Sigmoid colon (tissue), 7 donors: ENCODE data around the gene EPRS1. TPM values are rescaled to one million over a fixed set of nuclear protein-coding genes. Genes with fewer than 3 reads are reported as not detected.

Experiments used
- DNase-seq: peaks from one replicate; pipeline ENCODE4 v3.0.0-alpha.2; 2019
- H3K27ac ChIP-seq, 4 donors: fragments of 200-600 bp; sonication (generic); one replicate each; pipeline ENCODE4 v1.5.1; 2016 to 2019; ENCODE audit warnings: mild to moderate bottlenecking in 1 of 4
- H3K27me3 ChIP-seq, 3 donors: fragments of 200-600 bp; sonication (generic); one replicate each; pipeline ENCODE4 v1.5.1; 2019; ENCODE audit warnings: mild to moderate bottlenecking in 1 of 3
- H3K36me3 ChIP-seq, 4 donors: fragments of 200-600 bp; sonication (generic); one replicate each; pipeline ENCODE4 v1.5.1; 2016 to 2019
- H3K4me1 ChIP-seq, 4 donors: fragments of 200-600 bp; sonication (generic); one replicate each; pipeline ENCODE4 v1.5.1; 2017 to 2019
- H3K4me3 ChIP-seq, 4 donors: fragments of 200-600 bp; sonication (generic); one replicate each; pipeline ENCODE4 v1.5.1; 2017 to 2019; ENCODE audit warnings: mild to moderate bottlenecking in 2 of 4, moderate library complexity in 1 of 4
- H3K9me3 ChIP-seq, 4 donors: fragments of 200-600 bp in 3 of 4; sonication (generic) in 3 of 4; one replicate each; pipeline versions ENCODE4 v1.5.1 to v1.6.1; 2013 to 2019
- CTCF ChIP-seq, 4 experiments: fragments of 450-650 bp in 3 of 4; fragments of 200-600 bp in 1 of 4; IDR thresholded peaks; one replicate each; pipeline ENCODE4 v1.5.1; 2016 to 2019; ENCODE audit warnings: antibody characterized with exemption in 4 of 4, mild to moderate bottlenecking in 3 of 4, moderate library complexity in 2 of 4
- EP300 ChIP-seq, 4 donors: sonication (generic); formaldehyde crosslinking; IDR thresholded peaks; one replicate each; pipeline ENCODE4 v1.6.1; 2017; ENCODE audit warnings: antibody characterized with exemption in 4 of 4
- POLR2A ChIP-seq, 2 donors: fragments of 450-650 bp; IDR thresholded peaks; one replicate each; pipeline ENCODE4 v1.6.1; 2016; ENCODE audit warnings: antibody characterized with exemption in 2 of 2, mild to moderate bottlenecking in 2 of 2, moderate library complexity in 2 of 2
- POLR2AphosphoS5 ChIP-seq, 4 donors: sonication (generic); formaldehyde crosslinking; IDR thresholded peaks; one replicate each; pipeline ENCODE4 v1.6.1; 2017; ENCODE audit warnings: antibody characterized with exemption in 4 of 4
- WGBS, 2 donors: extraction: QIAGEN DNeasy Blood & Tissue Kit; methylation state at CpG; one replicate each; pipeline ENCODE4 v1.1.7; 2013; 5-methylcytosine and 5-hydroxymethylcytosine counted together
- intact Hi-C: fragments of 100-400 bp; cut with DNase I; formaldehyde crosslinking; loops from one replicate; pipeline ENCODE4 v1.15.1; 2023
- polyA plus RNA-seq, 3 donors: library from polyadenylated mRNA; stranded (reverse); fragments of 200-250 nt; gene quantifications; one replicate each; pipeline ENCODE4 v1.2.3, GENCODE V29; 2013
- total RNA-seq, 4 donors: library from RNA; depleted of rRNA; stranded (reverse); fragments of >200 nt; gene quantifications; one replicate each; pipeline ENCODE4 v1.1.0, GENCODE V29; 2016
- donor health status: healthy with polysubstance abuse.
- donor health status: Bipolar disorder and iron deficiency.
- donor health status: healthy.

EPRS1 gene
- total and polyA plus RNA-seq, 7 donors = 10.8 to 57.5 (median 47.8) TPM

- no peak overlapping the region for H3K27ac ChIP-seq
- 92 to 96% methylated on average over 1 of the region's 1 CpG for WGBS, 2 donors
- H3K4me1 ChIP-seq = no peaks in the 10 kb centered on the region
- intact Hi-C loops = no loop called here
- no peaks in the 10 kb centered on the region for H3K9me3 ChIP-seq
- DNase-seq = no peak
- no peaks in the 10 kb centered on the region for H3K27me3 ChIP-seq
- H3K36me3 ChIP-seq = peaks cover 0 to 26% (median 3%) of the 10 kb centered on the region in 4 donors
- H3K4me3 ChIP-seq = no peak overlapping the region
- no peak for TF ChIP-seq CTCF (IDR thresholded peaks at IDR 0.05)
- no peak for TF ChIP-seq POLR2AphosphoS5 (IDR thresholded peaks at IDR 0.05)
- no peak for TF ChIP-seq EP300 (IDR thresholded peaks at IDR 0.05)
- no peak for TF ChIP-seq POLR2A (IDR thresholded peaks at IDR 0.05)
Observed at GRCh38 chr1:220056374-220056773, 10.1 kb upstream of the EPRS1 start.

DNA sequence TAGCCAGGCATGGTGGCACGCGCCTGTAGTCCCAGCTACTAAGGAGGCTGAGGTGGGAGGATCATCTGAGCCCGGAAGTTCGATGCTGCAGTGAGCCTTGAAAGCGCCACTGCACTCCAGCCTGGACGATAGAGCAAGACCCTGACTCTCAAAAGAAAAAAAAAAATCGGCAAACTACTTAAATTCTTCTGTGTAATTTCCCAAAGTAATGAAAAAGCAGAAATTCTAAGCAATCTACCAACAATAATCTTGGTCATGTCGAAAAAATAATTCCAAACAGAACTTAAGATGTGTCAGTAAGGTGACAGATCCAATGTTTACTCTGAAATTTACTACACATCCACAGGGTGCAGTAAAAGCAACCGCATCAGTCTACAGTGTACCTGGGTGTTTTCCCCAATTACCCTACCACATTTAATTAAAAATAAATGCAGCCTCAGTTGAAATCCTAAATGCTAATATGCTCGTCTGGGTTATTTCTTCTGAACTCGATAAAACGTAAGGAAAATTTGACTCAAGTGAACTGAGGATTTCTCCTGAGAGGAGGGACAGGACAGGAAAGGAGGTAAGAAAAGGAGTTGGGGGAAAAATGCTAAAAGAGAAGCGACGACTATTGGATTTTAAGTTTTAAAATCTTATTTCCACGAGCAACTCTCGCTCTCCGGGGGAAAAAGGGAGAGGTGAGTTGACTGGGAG lies 801 bp downstream of the EPRS1 start:
- peak overlapping the region; percentile 59 to 92 (median 83) for H3K4me3 ChIP-seq
- no peaks in the 10 kb centered on the region for H3K27me3 ChIP-seq
- peaks cover 0 to 5% (median 0%) of the 10 kb centered on the region in 4 donors for H3K36me3 ChIP-seq
- peak overlapping the region; percentile 90 to 92 (median 92) for H3K27ac ChIP-seq
- H3K9me3 ChIP-seq = no peaks in the 10 kb centered on the region
- H3K4me1 ChIP-seq = peaks cover 0 to 26% (median 22%) of the 10 kb centered on the region in 4 donors
- intact Hi-C loops = loop anchor here (5.0 kb wide), 1 partner anchor 47 kb away; the partner anchor contains the start of gene IARS2
- no peak for TF ChIP-seq EP300 (IDR thresholded peaks at IDR 0.05)
- TF ChIP-seq POLR2A (IDR thresholded peaks at IDR 0.05) = no peak
- no peak for TF ChIP-seq POLR2AphosphoS5 (IDR thresholded peaks at IDR 0.05)
- TF ChIP-seq CTCF (IDR thresholded peaks at IDR 0.05) = no peak
- WGBS, 2 donors = 14 to 29% methylated on average over 17 of the region's 17 CpGs
- DNase-seq = no peak

GRCh38 chr1:220044678-220045355 lies 1.5 kb downstream of the EPRS1 start:
- intact Hi-C loops = loop anchor here (5.0 kb wide), 1 partner anchor 47 kb away; the partner anchor contains the start of gene IARS2
- Histone ChIP-seq H3K27me3 (no peaks in the 10 kb centered on the region), H3K4me3 (peak overlapping the region in 3 of 4 donors; percentile 59 to 86 (median 80)), H3K36me3 (peaks cover 2 to 10% (median 4%) of the 10 kb centered on the region in 4 donors), H3K9me3 (no peaks in the 10 kb centered on the region), H3K4me1 (peaks cover 0 to 26% (median 22%) of the 10 kb centered on the region in 4 donors), H3K27ac (peak overlapping the region; percentile 90 to 92 (median 92))
- no peak for DNase-seq
- WGBS, 2 donors = 71 to 79% methylated on average over 4 of the region's 4 CpGs
- no peak for TF ChIP-seq EP300 (IDR thresholded peaks at IDR 0.05)
- no peak for TF ChIP-seq POLR2A (IDR thresholded peaks at IDR 0.05)
- TF ChIP-seq POLR2AphosphoS5 (IDR thresholded peaks at IDR 0.05) = no peak
- TF ChIP-seq CTCF (IDR thresholded peaks at IDR 0.05) = no peak

DNA sequence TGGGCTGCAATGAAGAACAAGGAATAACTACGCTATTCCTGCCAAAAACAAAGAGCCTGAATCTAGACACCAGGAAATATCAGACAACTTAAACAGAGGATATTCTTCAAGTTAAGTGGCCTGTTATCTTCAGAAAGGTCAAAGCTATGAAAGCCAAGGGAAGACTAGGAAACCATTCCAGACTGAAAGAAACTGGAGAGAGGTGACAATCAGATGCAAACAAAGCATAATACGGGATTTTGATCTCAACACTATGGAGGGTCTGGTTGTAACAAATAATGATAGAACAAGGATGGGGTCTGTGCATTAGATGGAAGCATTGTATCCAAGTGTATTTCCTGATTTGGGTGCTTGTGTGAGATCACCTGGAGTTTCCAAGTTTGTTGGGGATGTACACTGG lies 2.7 kb downstream of the EPRS1 start:
- WGBS, 2 donors = 67 to 74% methylated on average over 2 of the region's 2 CpGs

More for the DNA sequence above, 2.7 kb downstream of the EPRS1 start:
- H3K4me1 ChIP-seq = peaks cover 0 to 26% (median 22%) of the 10 kb centered on the region in 4 donors
- H3K9me3 ChIP-seq = no peaks in the 10 kb centered on the region
- DNase-seq = no peak
- no peak overlapping the region for H3K27ac ChIP-seq
- H3K27me3 ChIP-seq = no peaks in the 10 kb centered on the region
- intact Hi-C loops = no loop called here
- peaks cover 5 to 22% (median 12%) of the 10 kb centered on the region in 4 donors for H3K36me3 ChIP-seq
- TF ChIP-seq CTCF (IDR thresholded peaks at IDR 0.05) (no peak), POLR2A (IDR thresholded peaks at IDR 0.05) (no peak), EP300 (IDR thresholded peaks at IDR 0.05) (no peak), POLR2AphosphoS5 (IDR thresholded peaks at IDR 0.05) (no peak)
- no peak overlapping the region for H3K4me3 ChIP-seq
